Kidney tubule cell (primary cell): ENCODE data around the gene DOK7.
"Not testable (repeated sequence)": the region's sequence is repeated elsewhere in the genome, so short reads cannot be mapped to it uniquely, and the experiment has no call there.

ENCODE experiments used
- DNase-seq: peaks from one replicate; pipeline ENCODE4 v3.0.0-alpha.2; 2018; ENCODE audit warnings: low spot score

The DOK7 gene

GRCh38 chr4:3502941-3503936 is 40.1 kb downstream of the DOK7 start:
- no peak for DNase-seq

- DNase-seq, result no peak
Observed at GRCh38 chr4:3505231-3505630, 42.1 kb downstream of the DOK7 start.

GRCh38 chr4:3508542-3508941 is 45.4 kb downstream of the DOK7 start:
- no peak for DNase-seq

GRCh38 chr4:3510481-3510880 is 47.4 kb downstream of the DOK7 start:
- no peak for DNase-seq

- DNase-seq, result no peak
Observed at GRCh38 chr4:3511187-3511586, 48.1 kb downstream of the DOK7 start.

GRCh38 chr4:3511601-3512000 is 48.5 kb downstream of the DOK7 start:
- not testable (repeated sequence) for DNase-seq

- DNase-seq, result no peak
Observed at GRCh38 chr4:3512279-3512678, 49.2 kb downstream of the DOK7 start.

- no peak for DNase-seq
Observed at GRCh38 chr4:3512719-3513118, 49.6 kb downstream of the DOK7 start.

GRCh38 chr4:3513807-3514206 is 50.7 kb downstream of the DOK7 start:
- no peak for DNase-seq

GRCh38 chr4:3514221-3514780 is 51.2 kb downstream of the DOK7 start:
- DNase-seq, result no peak

- DNase-seq, result no peak
Observed at GRCh38 chr4:3514806-3515501, 51.8 kb downstream of the DOK7 start.

- no peak for DNase-seq
Observed at GRCh38 chr4:3515646-3516045, 52.5 kb downstream of the DOK7 start.

- no peak for DNase-seq
Observed at GRCh38 chr4:3516061-3516835, 53.1 kb downstream of the DOK7 start.

GRCh38 chr4:3516836-3517730 is 54.0 kb downstream of the DOK7 start:
- DNase-seq, result no peak

- no peak for DNase-seq
Observed at GRCh38 chr4:3517731-3518510, 54.8 kb downstream of the DOK7 start.

GRCh38 chr4:3518511-3518880 is 55.4 kb downstream of the DOK7 start:
- DNase-seq, result no peak

- DNase-seq, result no peak
Observed at GRCh38 chr4:3518941-3519340, 55.8 kb downstream of the DOK7 start.

- DNase-seq, result no peak
Observed at GRCh38 chr4:3519468-3520264, 56.6 kb downstream of the DOK7 start.

- DNase-seq, result no peak
Observed at GRCh38 chr4:3520276-3520675, 57.2 kb downstream of the DOK7 start.
